Prostate gland (tissue), 2 donors: Measurements from ENCODE around the gene PRR5. TPM values are rescaled to one million over a fixed set of nuclear protein-coding genes. Genes with fewer than 3 reads are reported as not detected.

Source experiments
- DNase-seq: peaks from one replicate; pipeline ENCODE4 v3.0.0-alpha.2; 2019; ENCODE audit warnings: low spot score
- H3K27ac ChIP-seq, 2 donors: fragments of 200-600 bp; sonication (generic); 2 replicates each; pipeline ENCODE4 v1.5.1; 2017 to 2019
- H3K27me3 ChIP-seq: fragments of 200-600 bp; sonication (generic); replicated peaks from 2 replicates; pipeline ENCODE4 v1.5.1; 2019; ENCODE audit not compliant: insufficient read depth
- H3K36me3 ChIP-seq, 2 donors: fragments of 200-600 bp; sonication (generic); 1 replicate in 1 of 2; 2 replicates in 1 of 2; pipeline versions ENCODE4 v1.5.1 to v1.8.1; 2017 to 2019
- H3K4me1 ChIP-seq: fragments of 200-600 bp; sonication (generic); replicated peaks from 2 replicates; pipeline ENCODE4 v1.5.1; 2019
- H3K4me3 ChIP-seq, 2 donors: fragments of 200-600 bp; sonication (generic); 2 replicates each; pipeline ENCODE4 v1.5.1; 2017 to 2019
- H3K9me3 ChIP-seq: fragments of 200-600 bp; sonication (generic); 2 replicates; pipeline ENCODE4 v1.5.1; 2017
- CTCF ChIP-seq, 4 experiments: fragments of 200-600 bp in 2 of 4; fragments of 450-650 bp in 2 of 4; sonication (generic) in 2 of 4; IDR thresholded peaks; 1 replicate in 3 of 4; 2 replicates in 1 of 4; pipeline ENCODE4 v1.5.1; 2016 to 2019; ENCODE audit warnings: antibody characterized with exemption in 4 of 4, mild to moderate bottlenecking in 2 of 4, moderate library complexity in 2 of 4
- POLR2A ChIP-seq: fragments of 450-650 bp; IDR thresholded peaks from one replicate; pipeline ENCODE4 v1.6.1; 2016; ENCODE audit warnings: antibody characterized with exemption, mild to moderate bottlenecking
- POLR2AphosphoS5 ChIP-seq: sonication (generic); formaldehyde crosslinking; IDR thresholded peaks from one replicate; pipeline ENCODE4 v1.6.1; 2017; ENCODE audit warnings: antibody characterized with exemption
- WGBS: methylation state at CpG from one replicate; pipeline ENCODE4 v1.1.5; 2018; 5-methylcytosine and 5-hydroxymethylcytosine counted together
- intact Hi-C: fragments of 100-400 bp; cut with DNase I; formaldehyde crosslinking; loops from one replicate; pipeline ENCODE4 v1.14.2; 2022
- total RNA-seq, 2 donors: library from RNA; depleted of rRNA; stranded (reverse); fragments of >200 nt; gene quantifications; one replicate each; pipeline ENCODE4 v1.1.0, GENCODE V29; 2016

PRR5 gene
- total RNA-seq, 2 donors from 2014 or later = 47.8 to 56.5 TPM

- DNase-seq = no peak
- Histone ChIP-seq H3K4me1 (no peaks in the 10 kb centered on the region), H3K36me3 (no peaks in the 10 kb centered on the region), H3K27ac (no peak overlapping the region), H3K4me3 (no peak overlapping the region), H3K9me3 (no peaks in the 10 kb centered on the region), H3K27me3 (no peaks in the 10 kb centered on the region)
- 95% methylated on average over 11 of the region's 11 CpGs for WGBS
- intact Hi-C loops = no loop called here
- no peak for TF ChIP-seq CTCF (IDR thresholded peaks at IDR 0.05)
- TF ChIP-seq POLR2AphosphoS5 = no peak
- no peak for TF ChIP-seq POLR2A
Observed at GRCh38 chr22:44707752-44708151, 5.7 kb downstream of the PRR5 start.

- intact Hi-C loops = no loop called here
- Histone ChIP-seq H3K4me1 (no peaks in the 10 kb centered on the region), H3K27me3 (no peaks in the 10 kb centered on the region), H3K4me3 (no peak overlapping the region), H3K27ac (no peak overlapping the region), H3K36me3 (no peaks in the 10 kb centered on the region), H3K9me3 (no peaks in the 10 kb centered on the region)
- TF ChIP-seq CTCF (IDR thresholded peaks at IDR 0.05) (no peak), POLR2A (no peak)
- 84% methylated on average over 12 of the region's 12 CpGs for WGBS
- DNase-seq = no peak
Observed at GRCh38 chr22:44709881-44710392, 7.9 kb downstream of the PRR5 start.

GRCh38 chr22:44710474-44711240 is 8.7 kb downstream of the PRR5 start:
- intact Hi-C loops = no loop called here
- H3K27me3 ChIP-seq = no peaks in the 10 kb centered on the region
- no peak for DNase-seq
- 73% methylated on average over 22 of the region's 23 CpGs for WGBS
- TF ChIP-seq POLR2A (no peak), CTCF (IDR thresholded peaks at IDR 0.05) (no peak), POLR2AphosphoS5 (no peak)
- no peak overlapping the region for H3K4me3 ChIP-seq
- no peaks in the 10 kb centered on the region for H3K4me1 ChIP-seq
- H3K36me3 ChIP-seq = no peaks in the 10 kb centered on the region
- H3K27ac ChIP-seq = no peak overlapping the region
- H3K9me3 ChIP-seq = no peaks in the 10 kb centered on the region

GRCh38 chr22:44711241-44711560 is 9.2 kb downstream of the PRR5 start:
- no peak for DNase-seq
- no peaks in the 10 kb centered on the region for H3K27me3 ChIP-seq
- intact Hi-C loops = no loop called here
- H3K4me3 ChIP-seq = no peak overlapping the region
- H3K27ac ChIP-seq = no peak overlapping the region
- TF ChIP-seq CTCF (IDR thresholded peaks at IDR 0.05) (no peak), POLR2AphosphoS5 (no peak), POLR2A (no peak)
- no peaks in the 10 kb centered on the region for H3K4me1 ChIP-seq
- 79% methylated on average over 4 of the region's 4 CpGs for WGBS
- H3K9me3 ChIP-seq = no peaks in the 10 kb centered on the region
- no peaks in the 10 kb centered on the region for H3K36me3 ChIP-seq
